Stomach (tissue), 9 donors: ENCODE measurements around the gene ITPRIP. TPM values are rescaled to one million over a fixed set of nuclear protein-coding genes. Genes with fewer than 3 reads are reported as not detected.

ENCODE experiments used
- DNase-seq, 2 donors: peaks; one replicate each; pipeline versions ENCODE4 v3.0.0 to v3.0.0-alpha.2; 2013 to 2019
- H3K27ac ChIP-seq, 5 donors: fragments of 200-600 bp in 4 of 5; sonication (generic) in 4 of 5; one replicate each; pipeline ENCODE4 v1.5.1; 2013 to 2019; ENCODE audit warnings: mild to moderate bottlenecking in 1 of 5, moderate library complexity in 1 of 5
- H3K27me3 ChIP-seq, 3 donors: fragments of 200-600 bp; sonication (generic); one replicate each; pipeline ENCODE4 v1.5.1; 2017 to 2019; ENCODE audit warnings: mixed run types in 1 of 3
- H3K36me3 ChIP-seq, 4 donors: fragments of 200-600 bp; sonication (generic); 1 replicate in 3 of 4; 2 replicates in 1 of 4; pipeline ENCODE4 v1.5.1; 2016 to 2019
- H3K4me1 ChIP-seq, 4 donors: fragments of 200-600 bp; sonication (generic); one replicate each; pipeline ENCODE4 v1.5.1; 2016 to 2019
- H3K4me3 ChIP-seq, 4 donors: fragments of 200-600 bp; sonication (generic) in 3 of 4; one replicate each; pipeline ENCODE4 v1.5.1; 2016 to 2019; ENCODE audit warnings: mild to moderate bottlenecking in 1 of 4
- H3K9me3 ChIP-seq, 4 donors: fragments of 200-600 bp; sonication (generic); one replicate each; pipeline ENCODE4 v1.5.1; 2016 to 2019
- CTCF ChIP-seq, 7 experiments: fragments of 450-650 bp in 4 of 7; fragments of 200-600 bp in 3 of 7; sonication (generic) in 3 of 7; IDR thresholded peaks; one replicate each; pipeline ENCODE4 v1.5.1; 2016 to 2019; ENCODE audit warnings: antibody characterized with exemption in 7 of 7, control low read depth in 2 of 7, mild to moderate bottlenecking in 1 of 7
- EP300 ChIP-seq: sonication (generic); formaldehyde crosslinking; IDR thresholded peaks from one replicate; pipeline ENCODE4 v1.6.1; 2017; ENCODE audit warnings: antibody characterized with exemption
- POLR2A ChIP-seq, 4 donors: fragments of 450-650 bp; IDR thresholded peaks; one replicate each; pipeline ENCODE4 v1.6.1; 2016; ENCODE audit warnings: antibody characterized with exemption in 4 of 4, control low read depth in 2 of 4, mild to moderate bottlenecking in 1 of 4, moderate library complexity in 1 of 4
- POLR2AphosphoS5 ChIP-seq, 3 donors: sonication (generic); formaldehyde crosslinking; IDR thresholded peaks; one replicate each; pipeline ENCODE4 v1.6.1; 2016; ENCODE audit warnings: antibody characterized with exemption in 3 of 3
- WGBS, 5 donors: extraction: QIAGEN DNeasy Blood & Tissue Kit in 3 of 5; methylation state at CpG; one replicate each; pipeline versions ENCODE4 v1.1.5 to v1.1.7; 2013 to 2018; 5-methylcytosine and 5-hydroxymethylcytosine counted together
- intact Hi-C: fragments of 100-400 bp; cut with DNase I; formaldehyde crosslinking; loops from one replicate; pipeline ENCODE4 v1.15.1; 2023; ENCODE audit warnings: low total_unique reads
- polyA plus RNA-seq, 3 donors: library from polyadenylated mRNA; stranded (reverse); fragments of 200-250 nt; gene quantifications; one replicate each; pipeline ENCODE4 v1.2.3, GENCODE V29; 2013
- total RNA-seq, 5 donors: library from RNA; depleted of rRNA; stranded (reverse); fragments of >200 nt; gene quantifications; one replicate each; pipeline versions ENCODE4 v1.1.0 to v1.2.3, GENCODE V29; 2014 to 2016
- donor health status: healthy with polysubstance abuse.
- donor health status: Bipolar disorder and iron deficiency.
- donor health status: healthy.

ITPRIP gene
- total and polyA plus RNA-seq, 8 donors = 1.7 to 13.5 (median 6.9) TPM

- intact Hi-C loops = loop anchor here (5.0 kb wide), 1 partner anchor 59 kb away; no protein-coding TSS in a partner anchor
- H3K9me3 ChIP-seq = no peaks in the 10 kb centered on the region
- no peak for DNase-seq
- 33 to 47% (median 37%) methylated on average over 2 of the region's 2 CpGs for WGBS, 5 donors
- H3K27me3 ChIP-seq = no peaks in the 10 kb centered on the region
- peaks cover 18 to 56% (median 38%) of the 10 kb centered on the region in 4 donors for H3K4me1 ChIP-seq
- H3K27ac ChIP-seq = peak overlapping the region in 3 of 5 donors; percentile 25 to 85 (median 62)
- TF ChIP-seq POLR2AphosphoS5 (IDR thresholded peaks at IDR 0.05) (no peak), POLR2A (IDR thresholded peaks at IDR 0.05) (no peak), EP300 (no peak), CTCF (IDR thresholded peaks at IDR 0.05) (no peak)
- H3K4me3 ChIP-seq = no peak overlapping the region
- no peaks in the 10 kb centered on the region for H3K36me3 ChIP-seq
Measured at GRCh38 chr10:104351061-104351702, 12.9 kb upstream of the ITPRIP start.

GRCh38 chr10:104350127-104350635, 11.9 kb upstream of the ITPRIP start:
- TF ChIP-seq POLR2A (IDR thresholded peaks at IDR 0.05) = no peak
- peak in 1 of 3 donors; percentile 30 for TF ChIP-seq POLR2AphosphoS5 (IDR thresholded peaks at IDR 0.05)
- TF ChIP-seq CTCF (IDR thresholded peaks at IDR 0.05) = peak in 5 of 7 experiments; percentile 37 to 78 (median 64)
- no peak for TF ChIP-seq EP300
- Histone ChIP-seq H3K4me1 (peaks cover 18 to 60% (median 38%) of the 10 kb centered on the region in 4 donors), H3K4me3 (no peak overlapping the region), H3K9me3 (no peaks in the 10 kb centered on the region), H3K27me3 (no peaks in the 10 kb centered on the region), H3K27ac (peak overlapping the region in 4 of 5 donors; percentile 45 to 85 (median 57)), H3K36me3 (no peaks in the 10 kb centered on the region)
- WGBS, 5 donors = 17 to 27% (median 24%) methylated on average over 6 of the region's 6 CpGs
- peak in 1 of 2 donors; percentile 88 for DNase-seq
- intact Hi-C loops = loop anchor here (5.0 kb wide), 1 partner anchor 58 kb away; no protein-coding TSS in a partner anchor

- Histone ChIP-seq H3K36me3 (no peaks in the 10 kb centered on the region), H3K4me1 (peaks cover 18 to 60% (median 38%) of the 10 kb centered on the region in 4 donors), H3K27me3 (no peaks in the 10 kb centered on the region), H3K4me3 (no peak overlapping the region), H3K27ac (peak overlapping the region in 4 of 5 donors; percentile 45 to 85 (median 57)), H3K9me3 (no peaks in the 10 kb centered on the region)
- DNase-seq = peak in 1 of 2 donors; percentile 78
- 20 to 41% (median 29%) methylated on average over 5 of the region's 5 CpGs for WGBS, 5 donors
- peak in 2 of 3 donors; percentile 66 to 77 for TF ChIP-seq POLR2AphosphoS5 (IDR thresholded peaks at IDR 0.05)
- no peak for TF ChIP-seq CTCF (IDR thresholded peaks at IDR 0.05)
- no peak for TF ChIP-seq POLR2A (IDR thresholded peaks at IDR 0.05)
- intact Hi-C loops = loop anchor here (5.0 kb wide), 2 partner anchors 37 to 57 kb away; no protein-coding TSS in a partner anchor
Measured at GRCh38 chr10:104349623-104350126, 11.4 kb upstream of the ITPRIP start.

- no peaks in the 10 kb centered on the region for H3K27me3 ChIP-seq
- TF ChIP-seq POLR2A (IDR thresholded peaks at IDR 0.05) (no peak), POLR2AphosphoS5 (IDR thresholded peaks at IDR 0.05) (no peak), EP300 (no peak), CTCF (IDR thresholded peaks at IDR 0.05) (no peak)
- no peaks in the 10 kb centered on the region for H3K9me3 ChIP-seq
- H3K36me3 ChIP-seq = no peaks in the 10 kb centered on the region
- no peak for DNase-seq
- no peak overlapping the region for H3K4me3 ChIP-seq
- intact Hi-C loops = loop anchor here (5.0 kb wide), 1 partner anchor 36 kb away; no protein-coding TSS in a partner anchor
- WGBS, 5 donors = 64 to 81% (median 70%) methylated on average over 2 of the region's 2 CpGs
- H3K4me1 ChIP-seq = peaks cover 13 to 51% (median 30%) of the 10 kb centered on the region in 4 donors
- no peak overlapping the region for H3K27ac ChIP-seq
Measured at GRCh38 chr10:104348601-104349000, 10.3 kb upstream of the ITPRIP start.
